ENCODE measurements around the gene CA9.

GRCh38 chr9:35698231-35698630, 24.5 kb downstream of the CA9 start:
- TF ChIP-seq EZH2 (IDR thresholded peaks at IDR 0.05; ENCODE audit: borderline replicate concordance, low read depth, low read length, severe bottlenecking) (no peak), CTCF (IDR thresholded peaks at IDR 0.05; ENCODE audit: borderline replicate concordance, extremely low read depth, low read length, poor library complexity, severe bottlenecking) (no peak)
